Neural cell (in vitro differentiated cells): ENCODE results near the gene EPHA6. TPM values are rescaled to one million over a fixed set of nuclear protein-coding genes. Genes with fewer than 3 reads are reported as not detected.
A peak's percentile ranks its signal among the peaks of the same experiment; 100 is the strongest.

Experiments used
- H2AFZ ChIP-seq: fragments of 200-600, 300-800 bp; sonication (generic), shearing (Covaris generic); 2 replicates; pipeline ENCODE4 v1.6.0; 2014; ENCODE audit warnings: low read depth, mild to moderate bottlenecking, antibody characterized with exemption, low read length, moderate library complexity
- H3F3A ChIP-seq: fragments of 200-600 bp; shearing (Covaris generic); 2 replicates; pipeline ENCODE4 v1.6.1; 2016; ENCODE audit warnings: mild to moderate bottlenecking, moderate library complexity, mixed read lengths, antibody characterized with exemption, low read length; ENCODE audit not compliant: insufficient read depth, poor library complexity, severe bottlenecking
- H3K27ac ChIP-seq: fragments of 200-600, 300-800 bp; sonication (generic), shearing (Covaris generic); 2 replicates; pipeline ENCODE4 v1.5.1; 2014; ENCODE audit warnings: mild to moderate bottlenecking, low read length, moderate library complexity
- H3K27me3 ChIP-seq: fragments of 300-800, 200-600 bp; sonication (generic), shearing (Covaris generic); 2 replicates; pipeline ENCODE4 v1.6.0; 2014; ENCODE audit warnings: mild to moderate bottlenecking, low read depth, low read length, moderate library complexity; ENCODE audit not compliant: insufficient read depth
- H3K36me3 ChIP-seq: fragments of 300-800, 200-600 bp; sonication (generic), shearing (Covaris generic); 2 replicates; pipeline ENCODE4 v1.5.1; 2014; ENCODE audit warnings: mild to moderate bottlenecking, antibody characterized with exemption, low read length, moderate library complexity; ENCODE audit not compliant: insufficient read depth
- H3K4me2 ChIP-seq: fragments of 300-800, 200-600 bp; sonication (generic), shearing (Covaris generic); 2 replicates; pipeline ENCODE4 v1.6.0; 2014; ENCODE audit warnings: mild to moderate bottlenecking, low read length
- H3K4me3 ChIP-seq: fragments of 300-800, 200-600 bp; sonication (generic), shearing (Covaris generic); 2 replicates; pipeline ENCODE4 v1.5.1; 2014; ENCODE audit warnings: mild to moderate bottlenecking, low read length, moderate library complexity
- H3K79me2 ChIP-seq: fragments of 200-600 bp; shearing (Covaris generic); replicated peaks from 2 replicates; pipeline ENCODE4 v1.6.0; 2014; ENCODE audit warnings: mild to moderate bottlenecking, low read length, moderate library complexity; ENCODE audit not compliant: insufficient read depth
- H3K9ac ChIP-seq: fragments of 300-800, 200-600 bp; sonication (generic), shearing (Covaris generic); 2 replicates; pipeline ENCODE4 v1.6.1; 2016; ENCODE audit warnings: mild to moderate bottlenecking, low read length, mixed read lengths
- H3K9me2 ChIP-seq: fragments of 200-600 bp; shearing (Covaris generic); 2 replicates; pipeline ENCODE4 v1.6.1; 2016; ENCODE audit warnings: mild to moderate bottlenecking, low read length, mixed read lengths; ENCODE audit not compliant: insufficient read depth
- H3K9me3 ChIP-seq: fragments of 200-600, 300-800 bp; sonication (generic), shearing (Covaris generic); 2 replicates; pipeline ENCODE4 v1.6.1; 2016; ENCODE audit warnings: mild to moderate bottlenecking, mixed run types, low read length, moderate library complexity, mixed read lengths
- H4K20me1 ChIP-seq: fragments of 200-600 bp; shearing (Covaris generic); 2 replicates; pipeline ENCODE4 v1.6.1; 2016; ENCODE audit warnings: mild to moderate bottlenecking, mixed run types; ENCODE audit not compliant: insufficient read depth
- CTCF ChIP-seq: fragments of 450-650 bp; IDR thresholded peaks from 2 replicates; pipeline ENCODE4 v1.5.1; 2014; ENCODE audit warnings: antibody characterized with exemption, mild to moderate bottlenecking, moderate library complexity; ENCODE audit not compliant: poor library complexity, severe bottlenecking
- EP300 ChIP-seq: fragments of 450-650 bp; conservative IDR thresholded peaks from 2 replicates; pipeline ENCODE4 v1.6.1; 2014; ENCODE audit warnings: antibody characterized with exemption, mild to moderate bottlenecking, moderate library complexity; ENCODE audit not compliant: poor library complexity, severe bottlenecking
- EZH2 ChIP-seq: fragments of 200-600, 300-800 bp; shearing (Covaris generic), sonication (generic); IDR thresholded peaks from 2 replicates; pipeline ENCODE4 v1.6.1; 2014; ENCODE audit warnings: antibody characterized with exemption, low read length, borderline replicate concordance, mild to moderate bottlenecking; ENCODE audit not compliant: insufficient read depth, poor library complexity, severe bottlenecking
- MXI1 ChIP-seq: fragments of 450-650 bp; conservative IDR thresholded peaks from 2 replicates; pipeline ENCODE4 v1.6.1; 2014; ENCODE audit warnings: antibody characterized with exemption, mild to moderate bottlenecking; ENCODE audit not compliant: poor library complexity, severe bottlenecking
- POLR2AphosphoS5 ChIP-seq: IDR thresholded peaks from 2 replicates; pipeline ENCODE4 v1.6.1; 2012
- RAD21 ChIP-seq: fragments of 450-650 bp; conservative IDR thresholded peaks from 2 replicates; pipeline ENCODE4 v1.6.1; 2014; ENCODE audit warnings: antibody characterized with exemption, mild to moderate bottlenecking, moderate library complexity
- REST ChIP-seq: IDR thresholded peaks from 2 replicates; pipeline ENCODE4 v1.6.1; 2012; ENCODE audit warnings: borderline replicate concordance
- SMC3 ChIP-seq: fragments of 450-650 bp; conservative IDR thresholded peaks from 2 replicates; pipeline ENCODE4 v1.6.1; 2014; ENCODE audit warnings: antibody characterized with exemption, mild to moderate bottlenecking, moderate library complexity; ENCODE audit not compliant: poor library complexity
- TAF1 ChIP-seq: IDR thresholded peaks from 2 replicates; pipeline ENCODE4 v1.6.1; 2012; ENCODE audit warnings: low read depth
- polyA plus RNA-seq: library from polyadenylated mRNA; depleted of rRNA; stranded (reverse); fragments of >200 nt; gene quantifications from 2 replicates; pipeline ENCODE4 v1.2.3, GENCODE V29; 2014

The EPHA6 gene
- polyA plus RNA-seq, 1 donor from 2014 or later = 0.56 TPM

GRCh38 chr3:97111244-97111643, 296.9 kb downstream of the EPHA6 start:
- Histone ChIP-seq H3K9me2 (no peaks in the 10 kb centered on the region), H3F3A (no peaks in the 10 kb centered on the region), H4K20me1 (no peaks in the 10 kb centered on the region), H3K27me3 (no peaks in the 10 kb centered on the region), H3K4me2 (no peak overlapping the region), H3K4me3 (no peak overlapping the region), H3K9me3 (no peaks in the 10 kb centered on the region), H3K27ac (no peak overlapping the region), H3K9ac (no peak overlapping the region), H3K79me2 (no peaks in the 10 kb centered on the region), H2AFZ (no peak overlapping the region), H3K36me3 (no peaks in the 10 kb centered on the region)
- TF ChIP-seq EP300 (peak; percentile 92), MXI1 (no peak), REST (peak; percentile 36), POLR2AphosphoS5 (peak; percentile 97)

DNA sequence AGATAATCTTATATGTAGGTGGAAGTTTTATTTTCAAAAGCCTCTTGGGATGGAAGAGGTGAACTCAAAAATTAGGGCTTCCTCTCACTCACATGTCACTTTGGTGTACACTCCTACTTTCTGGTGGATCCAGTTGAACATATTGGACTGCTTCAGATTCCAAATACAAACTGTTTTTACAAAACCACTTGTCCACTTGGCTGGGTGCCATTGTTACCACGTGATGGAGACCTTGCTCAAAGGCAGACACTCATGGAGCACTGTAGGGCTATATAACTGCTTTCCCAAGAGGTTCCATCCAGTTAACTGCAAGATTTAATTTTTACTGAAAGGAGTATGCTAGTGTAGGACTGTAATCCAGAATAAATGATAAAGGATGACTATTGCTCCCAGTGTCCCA, 307.0 kb downstream of the EPHA6 start:
- TF ChIP-seq SMC3 (no peak), REST (no peak), TAF1 (no peak), POLR2AphosphoS5 (no peak), CTCF (no peak), MXI1 (no peak), RAD21 (no peak), EZH2 (no peak), EP300 (no peak)

More for the DNA sequence above, 307.0 kb downstream of the EPHA6 start:
- no peaks in the 10 kb centered on the region for H3F3A ChIP-seq
- no peaks in the 10 kb centered on the region for H3K36me3 ChIP-seq
- no peak overlapping the region for H3K4me3 ChIP-seq
- no peak overlapping the region for H3K4me2 ChIP-seq
- no peak overlapping the region for H3K9ac ChIP-seq
- no peaks in the 10 kb centered on the region for H3K9me3 ChIP-seq
- H3K79me2 ChIP-seq = no peaks in the 10 kb centered on the region
- H4K20me1 ChIP-seq = no peaks in the 10 kb centered on the region
- no peaks in the 10 kb centered on the region for H3K9me2 ChIP-seq
- H2AFZ ChIP-seq = no peak overlapping the region
- no peak overlapping the region for H3K27ac ChIP-seq
- H3K27me3 ChIP-seq = no peaks in the 10 kb centered on the region
